ENCODE measurements around the gene PAM16.
A peak's percentile ranks its signal among the peaks of the same experiment; 100 is the strongest.

PAM16 gene

GRCh38 chr16:4369007-4369733 lies 18.0 kb upstream of the PAM16 start:
- Histone ChIP-seq H3K27me3 (ENCODE audit: control insufficient read depth, low read length) (peaks cover 5% of the 10 kb centered on the region), H3K9me3 (ENCODE audit: control insufficient read depth, insufficient read depth, low read length) (no peaks in the 10 kb centered on the region), H4K20me1 (ENCODE audit: control insufficient read depth, insufficient read depth, low read depth, low read length) (peaks cover 19% of the 10 kb centered on the region), H3K9me2 (replicated peaks; ENCODE audit: control insufficient read depth, low read length) (no peaks in the 10 kb centered on the region), H3K4me2 (ENCODE audit: low read length) (no peak overlapping the region), H3K4me3 (ENCODE audit: low read length) (no peak overlapping the region), H3F3A (ENCODE audit: control insufficient read depth, insufficient read depth) (no peaks in the 10 kb centered on the region; the same call in 1 of the 2 replicates), H3K79me2 (ENCODE audit: control insufficient read depth, low read length) (no peaks in the 10 kb centered on the region), H3K4me1 (ENCODE audit: control insufficient read depth, low read length) (peaks cover 57% of the 10 kb centered on the region), H3K27ac (ENCODE audit: low read depth, low read length) (no peak overlapping the region), H3K36me3 (ENCODE audit: control insufficient read depth, low read length) (peaks cover 12% of the 10 kb centered on the region; the same call in 1 of the 2 replicates)
- TF ChIP-seq CTCF (IDR thresholded peaks at IDR 0.05; ENCODE audit: low read depth, low read length, poor library complexity, severe bottlenecking) (no peak), EZH2phosphoT487 (IDR thresholded peaks at IDR 0.05; ENCODE audit: borderline replicate concordance, low read length) (no peak)

- no peaks in the 10 kb centered on the region for H3K9me2 ChIP-seq (replicated peaks; ENCODE audit: control insufficient read depth, low read length)
- H3F3A ChIP-seq (ENCODE audit: control insufficient read depth, insufficient read depth): no peaks in the 10 kb centered on the region; the same call in 1 of the 2 replicates
- H3K36me3 ChIP-seq (ENCODE audit: control insufficient read depth, low read length): peaks cover 16% of the 10 kb centered on the region; the same call in 1 of the 2 replicates
- no peak overlapping the region for H3K27ac ChIP-seq (ENCODE audit: low read depth, low read length)
- H3K4me3 ChIP-seq (ENCODE audit: low read length): no peak overlapping the region
- no peaks in the 10 kb centered on the region for H3K79me2 ChIP-seq (ENCODE audit: control insufficient read depth, low read length)
- H3K4me2 ChIP-seq (ENCODE audit: low read length): no peak overlapping the region
- H3K9me3 ChIP-seq (ENCODE audit: control insufficient read depth, insufficient read depth, low read length): no peaks in the 10 kb centered on the region
- H3K27me3 ChIP-seq (ENCODE audit: control insufficient read depth, low read length): peaks cover 2% of the 10 kb centered on the region
- no peak for TF ChIP-seq EZH2phosphoT487 (IDR thresholded peaks at IDR 0.05; ENCODE audit: borderline replicate concordance, low read length)
- no peak for TF ChIP-seq CTCF (IDR thresholded peaks at IDR 0.05; ENCODE audit: low read depth, low read length, poor library complexity, severe bottlenecking)
- H4K20me1 ChIP-seq (ENCODE audit: control insufficient read depth, insufficient read depth, low read depth, low read length): peaks cover 14% of the 10 kb centered on the region
- H3K4me1 ChIP-seq (ENCODE audit: control insufficient read depth, low read length): peaks cover 60% of the 10 kb centered on the region
Observed at GRCh38 chr16:4367393-4367856, 16.3 kb upstream of the PAM16 start.

GRCh38 chr16:4366016-4366415 lies 14.9 kb upstream of the PAM16 start:
- Histone ChIP-seq H3K9me3 (ENCODE audit: control insufficient read depth, insufficient read depth, low read length) (no peaks in the 10 kb centered on the region), H3K79me2 (ENCODE audit: control insufficient read depth, low read length) (no peaks in the 10 kb centered on the region), H3K27me3 (ENCODE audit: control insufficient read depth, low read length) (no peaks in the 10 kb centered on the region), H3K4me3 (ENCODE audit: low read length) (peak overlapping the region; percentile 5; the same call in 1 of the 2 replicates), H3K4me2 (ENCODE audit: low read length) (peak overlapping the region; percentile 51; the same call in 1 of the 2 replicates), H4K20me1 (ENCODE audit: control insufficient read depth, insufficient read depth, low read depth, low read length) (peaks cover 7% of the 10 kb centered on the region; the same call in 1 of the 2 replicates), H3K9me2 (replicated peaks; ENCODE audit: control insufficient read depth, low read length) (no peaks in the 10 kb centered on the region), H3F3A (ENCODE audit: control insufficient read depth, insufficient read depth) (no peaks in the 10 kb centered on the region; the same call in 1 of the 2 replicates), H3K36me3 (ENCODE audit: control insufficient read depth, low read length) (peaks cover 28% of the 10 kb centered on the region), H3K4me1 (ENCODE audit: control insufficient read depth, low read length) (peaks cover 53% of the 10 kb centered on the region), H3K27ac (ENCODE audit: low read depth, low read length) (no peak overlapping the region)
- TF ChIP-seq CTCF (IDR thresholded peaks at IDR 0.05; ENCODE audit: low read depth, low read length, poor library complexity, severe bottlenecking) (no peak), EZH2phosphoT487 (IDR thresholded peaks at IDR 0.05; ENCODE audit: borderline replicate concordance, low read length) (no peak)
